ENCODE results near the gene FAM76B. TPM values are rescaled to one million over a fixed set of nuclear protein-coding genes. Genes with fewer than 3 reads are reported as not detected.

Gene FAM76B
- polyA plus RNA-seq, 1 donor (not counting 4 experiments of a cell fraction or from before 2014, with no cell fraction given): 17.4 TPM

DNA sequence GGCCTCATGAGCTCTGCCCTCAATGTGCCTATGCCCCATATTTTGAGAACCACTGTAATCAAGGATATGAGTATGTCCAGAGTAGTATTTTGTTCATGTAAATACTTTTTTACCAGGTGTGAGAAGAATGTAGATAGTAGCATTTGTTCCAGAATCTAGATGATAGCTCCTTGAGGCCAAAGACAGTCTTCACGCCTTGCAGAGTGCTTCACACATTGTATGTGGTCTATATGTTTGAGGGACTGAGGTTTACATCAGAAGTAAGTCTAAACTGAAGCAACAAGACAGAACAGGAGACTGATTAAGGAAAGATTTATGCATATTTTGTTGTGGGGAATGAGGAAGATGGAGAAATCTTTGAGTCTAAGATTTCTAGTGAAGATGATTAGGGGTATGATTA, 13.2 kb upstream of the FAM76B start:
- H4K20me1 ChIP-seq (ENCODE audit: control insufficient read depth, extremely low read depth, insufficient read depth, low read length): no peaks in the 10 kb centered on the region
- H3K9me3 ChIP-seq (ENCODE audit: control insufficient read depth, low read depth, low read length): no peaks in the 10 kb centered on the region
- no peaks in the 10 kb centered on the region for H3K4me1 ChIP-seq (ENCODE audit: control insufficient read depth, extremely low read depth, insufficient read depth, low read length)
- FAIRE-seq (no peak), DNase-seq (ENCODE audit: low read depth, low spot score) (no peak)
- peaks cover 0 to 2% of the 10 kb centered on the region in 2 experiments for H3K36me3 ChIP-seq (ENCODE audit: control insufficient read depth in 2 of 2, extremely low read depth in 1 of 2, insufficient read depth in 2 of 2, low read length in 2 of 2)
- no peak overlapping the region for H3K9ac ChIP-seq (ENCODE audit: control insufficient read depth, extremely low read depth, insufficient read depth, low read length)
- peaks cover 2% of the 10 kb centered on the region for H3K79me2 ChIP-seq (ENCODE audit: control insufficient read depth, insufficient read depth, low read length)
- no peak overlapping the region for H3K4me2 ChIP-seq (ENCODE audit: control insufficient read depth, extremely low read depth, insufficient read depth, low read depth, low read length)
- H3K4me3 ChIP-seq (ENCODE audit: control insufficient read depth in 2 of 3, extremely low read depth in 1 of 3, insufficient read depth in 2 of 3, low read depth in 1 of 3, low read length in 3 of 3): no peak overlapping the region
- H2AFZ ChIP-seq (ENCODE audit: control insufficient read depth, low read length): no peak overlapping the region
- dilution Hi-C loops (cut with MboI; ENCODE audit: extremely low pct_ligation_motif_present, low sequenced_read_pairs): no loop called here
- TF ChIP-seq EZH2 (IDR thresholded peaks at IDR 0.05; ENCODE audit: low read length): no peak
- TF ChIP-seq, protein P1, sequence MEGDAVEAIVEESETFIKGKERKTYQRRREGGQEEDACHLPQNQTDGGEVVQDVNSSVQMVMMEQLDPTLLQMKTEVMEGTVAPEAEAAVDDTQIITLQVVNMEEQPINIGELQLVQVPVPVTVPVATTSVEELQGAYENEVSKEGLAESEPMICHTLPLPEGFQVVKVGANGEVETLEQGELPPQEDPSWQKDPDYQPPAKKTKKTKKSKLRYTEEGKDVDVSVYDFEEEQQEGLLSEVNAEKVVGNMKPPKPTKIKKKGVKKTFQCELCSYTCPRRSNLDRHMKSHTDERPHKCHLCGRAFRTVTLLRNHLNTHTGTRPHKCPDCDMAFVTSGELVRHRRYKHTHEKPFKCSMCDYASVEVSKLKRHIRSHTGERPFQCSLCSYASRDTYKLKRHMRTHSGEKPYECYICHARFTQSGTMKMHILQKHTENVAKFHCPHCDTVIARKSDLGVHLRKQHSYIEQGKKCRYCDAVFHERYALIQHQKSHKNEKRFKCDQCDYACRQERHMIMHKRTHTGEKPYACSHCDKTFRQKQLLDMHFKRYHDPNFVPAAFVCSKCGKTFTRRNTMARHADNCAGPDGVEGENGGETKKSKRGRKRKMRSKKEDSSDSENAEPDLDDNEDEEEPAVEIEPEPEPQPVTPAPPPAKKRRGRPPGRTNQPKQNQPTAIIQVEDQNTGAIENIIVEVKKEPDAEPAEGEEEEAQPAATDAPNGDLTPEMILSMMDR (optimal IDR thresholded peaks at IDR 0.05 in 1 of 3, IDR thresholded peaks at IDR 0.05 in 1 of 3, conservative IDR thresholded peaks at IDR 0.05 in 1 of 3; ENCODE audit: extremely low read depth in 1 of 3, insufficient read depth in 2 of 3, low read length in 3 of 3): no peak
- H3K27ac ChIP-seq (ENCODE audit: control insufficient read depth, insufficient read depth, low read length): no peak overlapping the region
- H3K9me1 ChIP-seq (ENCODE audit: control insufficient read depth, extremely low read depth, insufficient read depth, low read length): no peaks in the 10 kb centered on the region
- no peaks in the 10 kb centered on the region for H3K27me3 ChIP-seq (ENCODE audit: control insufficient read depth, extremely low read depth, insufficient read depth, low read length)

DNA sequence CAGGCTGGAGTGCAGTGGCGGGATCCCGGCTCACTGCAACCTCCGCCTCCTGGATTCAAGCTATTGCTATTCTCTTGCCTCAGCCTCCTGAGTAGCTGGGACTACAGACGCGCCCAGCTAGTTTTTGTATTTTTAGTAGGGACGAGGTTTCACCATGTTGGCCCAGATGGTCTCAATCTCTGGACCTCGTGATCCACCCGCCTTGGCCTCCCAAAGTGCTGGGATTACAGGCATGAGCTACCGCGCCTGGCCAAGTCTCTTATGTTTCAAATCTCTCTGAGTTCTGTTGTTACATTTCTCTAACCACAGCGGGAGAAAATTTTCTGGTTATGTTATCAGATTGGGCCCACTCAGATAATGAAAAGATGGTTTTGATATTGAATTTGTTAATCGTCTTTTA, 10.9 kb upstream of the FAM76B start:
- H3K4me3 ChIP-seq (ENCODE audit: control insufficient read depth in 2 of 3, extremely low read depth in 1 of 3, insufficient read depth in 2 of 3, low read depth in 1 of 3, low read length in 3 of 3): no peak overlapping the region
- TF ChIP-seq EZH2 (IDR thresholded peaks at IDR 0.05; ENCODE audit: low read length): no peak
- TF ChIP-seq, protein P1 (optimal IDR thresholded peaks at IDR 0.05 in 1 of 3, IDR thresholded peaks at IDR 0.05 in 1 of 3, conservative IDR thresholded peaks at IDR 0.05 in 1 of 3; ENCODE audit: extremely low read depth in 1 of 3, insufficient read depth in 2 of 3, low read length in 3 of 3): no peak
- no peaks in the 10 kb centered on the region for H4K20me1 ChIP-seq (ENCODE audit: control insufficient read depth, extremely low read depth, insufficient read depth, low read length)
- H3K9me3 ChIP-seq (ENCODE audit: control insufficient read depth, low read depth, low read length): no peaks in the 10 kb centered on the region
- no peak overlapping the region for H3K9ac ChIP-seq (ENCODE audit: control insufficient read depth, extremely low read depth, insufficient read depth, low read length)
- H3K79me2 ChIP-seq (ENCODE audit: control insufficient read depth, insufficient read depth, low read length): peaks cover 8% of the 10 kb centered on the region
- no peaks in the 10 kb centered on the region for H3K4me1 ChIP-seq (ENCODE audit: control insufficient read depth, extremely low read depth, insufficient read depth, low read length)
- no peaks in the 10 kb centered on the region for H3K9me1 ChIP-seq (ENCODE audit: control insufficient read depth, extremely low read depth, insufficient read depth, low read length)
- H2AFZ ChIP-seq (ENCODE audit: control insufficient read depth, low read length): no peak overlapping the region
- dilution Hi-C loops (cut with MboI; ENCODE audit: extremely low pct_ligation_motif_present, low sequenced_read_pairs): no loop called here
- FAIRE-seq (no peak), DNase-seq (ENCODE audit: low read depth, low spot score) (no peak)
- H3K36me3 ChIP-seq (ENCODE audit: control insufficient read depth in 2 of 2, extremely low read depth in 1 of 2, insufficient read depth in 2 of 2, low read length in 2 of 2): no peaks in the 10 kb centered on the region
- H3K4me2 ChIP-seq (ENCODE audit: control insufficient read depth, extremely low read depth, insufficient read depth, low read depth, low read length): no peak overlapping the region
- H3K27me3 ChIP-seq (ENCODE audit: control insufficient read depth, extremely low read depth, insufficient read depth, low read length): no peaks in the 10 kb centered on the region
- H3K27ac ChIP-seq (ENCODE audit: control insufficient read depth, insufficient read depth, low read length): no peak overlapping the region

All from keratinocyte (primary cell).